Lung (tissue), 12 donors: Measurements from ENCODE around the gene PREP. TPM values are rescaled to one million over a fixed set of nuclear protein-coding genes. Genes with fewer than 3 reads are reported as not detected.

Experiments used
- ATAC-seq: fragments of 200-7000 bp; cut with Tn5 transposase; one replicate; pipeline ENCODE4 v1.9.1; 2020; ENCODE audit warnings: moderate number of reproducible peaks; ENCODE audit not compliant: insufficient read depth, low FRiP score
- DNase-seq, 3 donors: peaks; one replicate each; pipeline ENCODE4 v3.0.0-alpha.2; 2013 to 2017
- H3K27ac ChIP-seq, 2 donors: one replicate each; pipeline ENCODE4 v1.5.1; 2013; ENCODE audit warnings: mild to moderate bottlenecking in 2 of 2, moderate library complexity in 2 of 2, control low read depth in 1 of 2, inconsistent platforms in 1 of 2, low read depth in 1 of 2, low read length in 1 of 2
- H3K27me3 ChIP-seq, 3 donors: one replicate each; pipeline ENCODE4 v1.5.1; 2013; ENCODE audit warnings: low read length in 2 of 3; ENCODE audit not compliant: control insufficient read depth in 3 of 3, insufficient read depth in 3 of 3
- H3K36me3 ChIP-seq, 4 donors: one replicate each; pipeline ENCODE4 v1.5.1; 2013; ENCODE audit warnings: low read length in 4 of 4, mild to moderate bottlenecking in 1 of 4, moderate library complexity in 1 of 4; ENCODE audit not compliant: control insufficient read depth in 4 of 4, insufficient read depth in 4 of 4
- H3K4me1 ChIP-seq, 5 donors: one replicate each; pipeline ENCODE4 v1.5.1; 2013; ENCODE audit warnings: low read length in 5 of 5, mild to moderate bottlenecking in 2 of 5, moderate library complexity in 1 of 5; ENCODE audit not compliant: control insufficient read depth in 5 of 5, insufficient read depth in 5 of 5
- H3K4me3 ChIP-seq: one replicate; pipeline ENCODE4 v1.5.1; 2013; ENCODE audit warnings: mild to moderate bottlenecking, control low read depth, moderate library complexity
- H3K9ac ChIP-seq, 2 donors: one replicate each; pipeline ENCODE4 v1.5.1; 2013; ENCODE audit warnings: low read length in 2 of 2, control low read depth in 1 of 2; ENCODE audit not compliant: insufficient read depth in 1 of 2
- H3K9me3 ChIP-seq, 4 donors: one replicate each; pipeline ENCODE4 v1.5.1; 2013; ENCODE audit warnings: low read length in 3 of 4, mild to moderate bottlenecking in 1 of 4, moderate library complexity in 1 of 4; ENCODE audit not compliant: control insufficient read depth in 4 of 4, insufficient read depth in 3 of 4
- CTCF ChIP-seq: IDR thresholded peaks from 2 replicates; pipeline ENCODE4 v1.5.1; 2012; ENCODE audit warnings: mild to moderate bottlenecking; ENCODE audit errors: control extremely low read depth, extremely low read depth
- WGBS, 2 donors: extraction: QIAGEN DNeasy Blood & Tissue Kit; methylation state at CpG; one replicate each; pipeline ENCODE4 v1.1.7; 2013; 5-methylcytosine and 5-hydroxymethylcytosine counted together
- polyA plus RNA-seq, 2 donors: library from polyadenylated mRNA; stranded (reverse); fragments of 200-250 nt; gene quantifications; one replicate each; pipeline ENCODE4 v1.2.1, GENCODE V29; 2013
- total RNA-seq, 2 donors: library from RNA; depleted of rRNA in 1 of 2; stranded (reverse); fragments of >200 nt in 1 of 2; gene quantifications; one replicate each; pipeline ENCODE4 v1.2.1, GENCODE V29; 2014 to 2021
- donor health status: control.
- donor health status: control.
- donor health status: Bipolar disorder and iron deficiency.
- donor health status: healthy.
- donor health status: DM: yes; HTN: yes; CAD: no.

PREP gene
- total and polyA plus RNA-seq, 4 donors: 20.3 to 31.3 (median 25.1) TPM

DNA sequence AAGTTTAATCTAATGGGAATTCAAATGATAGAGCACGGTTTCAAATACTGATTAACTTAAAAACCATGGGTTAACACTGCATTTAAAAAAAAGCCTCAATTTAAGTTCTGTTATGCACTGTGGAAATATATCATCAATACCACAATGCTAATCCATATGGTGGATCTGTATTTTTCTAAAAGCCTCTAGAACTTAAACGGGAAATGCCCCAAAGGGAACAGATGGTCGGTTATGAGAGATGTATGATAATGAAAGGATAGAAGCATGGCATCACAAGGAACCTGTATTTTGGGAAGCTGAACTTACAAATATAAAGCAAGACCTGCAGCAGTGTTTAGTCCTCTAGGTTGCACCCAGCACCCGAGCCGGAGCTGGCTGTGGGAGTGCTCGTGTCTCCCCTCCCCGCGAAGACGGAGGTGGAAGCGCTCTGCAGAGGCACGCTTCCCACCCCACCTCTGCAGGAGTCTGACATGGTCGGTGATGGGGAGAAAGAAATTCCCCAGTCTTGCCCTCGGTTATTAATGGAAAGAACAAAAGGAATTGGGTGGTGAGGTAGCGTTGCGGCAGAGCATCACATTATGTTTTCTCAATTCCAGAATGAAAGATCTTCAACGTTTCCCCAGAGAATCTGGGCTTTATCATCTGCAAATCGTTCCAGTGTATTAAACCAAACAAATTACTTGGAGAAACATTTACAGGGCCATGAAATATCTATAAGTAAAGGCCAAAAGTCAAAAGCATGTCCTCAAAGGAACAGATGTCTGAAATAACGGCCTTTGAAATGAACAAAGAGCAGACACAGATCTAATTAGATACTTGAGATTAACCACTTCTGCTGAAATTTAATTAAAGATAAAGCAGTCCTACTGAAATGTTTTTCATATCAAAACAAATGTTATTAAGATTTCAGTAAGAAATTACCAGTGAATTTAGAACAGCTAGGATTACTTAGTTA is 120.0 kb downstream of the PREP start:
- WGBS, 2 donors: 92 to 95% methylated on average over 18 of the region's 18 CpGs
- Histone ChIP-seq H3K9ac (no peak overlapping the region), H3K4me1 (no peaks in the 10 kb centered on the region), H3K27ac (no peak overlapping the region), H3K9me3 (peaks cover 0 to 2% (median 0%) of the 10 kb centered on the region in 4 donors), H3K36me3 (peaks cover 17 to 34% (median 21%) of the 10 kb centered on the region in 4 donors), H3K4me3 (no peak overlapping the region), H3K27me3 (no peaks in the 10 kb centered on the region)
- no peak for TF ChIP-seq CTCF
- no peak for ATAC-seq
- DNase-seq: no peak

GRCh38 chr6:105280033-105280432 is 122.8 kb downstream of the PREP start:
- Histone ChIP-seq H3K9ac (no peak overlapping the region), H3K4me3 (no peak overlapping the region), H3K4me1 (no peaks in the 10 kb centered on the region), H3K9me3 (peaks cover 0 to 2% (median 0%) of the 10 kb centered on the region in 4 donors), H3K27ac (no peak overlapping the region), H3K36me3 (peaks cover 23 to 37% (median 30%) of the 10 kb centered on the region in 4 donors), H3K27me3 (no peaks in the 10 kb centered on the region)
- DNase-seq (no peak), ATAC-seq (no peak)
- 76 to 95% methylated on average over 7 of the region's 7 CpGs for WGBS, 2 donors
- TF ChIP-seq CTCF: no peak

- Histone ChIP-seq H3K27me3 (no peaks in the 10 kb centered on the region), H3K36me3 (peaks cover 23 to 34% (median 30%) of the 10 kb centered on the region in 4 donors), H3K4me1 (no peaks in the 10 kb centered on the region), H3K4me3 (no peak overlapping the region), H3K9ac (no peak overlapping the region), H3K9me3 (peaks cover 0 to 2% (median 0%) of the 10 kb centered on the region in 4 donors), H3K27ac (no peak overlapping the region)
- no peak for DNase-seq
- TF ChIP-seq CTCF: no peak
- no peak for ATAC-seq
- 93 to 97% methylated on average over 3 of the region's 3 CpGs for WGBS, 2 donors
Measured at GRCh38 chr6:105279463-105279862, 123.4 kb downstream of the PREP start.
